ENCODE data around the gene AFAP1L1.

AFAP1L1 gene

DNA sequence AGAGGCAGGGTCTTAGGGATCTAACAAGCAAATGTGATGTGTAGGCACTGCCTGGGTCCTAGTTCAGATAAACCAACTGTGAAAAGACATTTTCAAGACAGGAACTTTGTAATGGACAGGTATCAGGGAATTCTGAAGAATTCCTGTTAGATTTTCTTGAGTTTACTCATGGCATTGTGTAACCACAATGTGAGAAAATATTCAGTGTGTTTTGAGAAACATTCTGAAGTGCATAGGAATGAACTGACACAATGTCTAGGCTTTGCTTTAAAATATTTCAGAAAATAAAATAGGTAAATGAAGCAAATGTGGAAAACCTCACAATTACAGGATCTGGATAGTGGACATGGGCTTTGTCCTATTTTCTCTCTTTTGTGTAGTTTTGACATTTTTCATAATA lies 15.2 kb upstream of the AFAP1L1 start:
- TF ChIP-seq, protein P1, sequence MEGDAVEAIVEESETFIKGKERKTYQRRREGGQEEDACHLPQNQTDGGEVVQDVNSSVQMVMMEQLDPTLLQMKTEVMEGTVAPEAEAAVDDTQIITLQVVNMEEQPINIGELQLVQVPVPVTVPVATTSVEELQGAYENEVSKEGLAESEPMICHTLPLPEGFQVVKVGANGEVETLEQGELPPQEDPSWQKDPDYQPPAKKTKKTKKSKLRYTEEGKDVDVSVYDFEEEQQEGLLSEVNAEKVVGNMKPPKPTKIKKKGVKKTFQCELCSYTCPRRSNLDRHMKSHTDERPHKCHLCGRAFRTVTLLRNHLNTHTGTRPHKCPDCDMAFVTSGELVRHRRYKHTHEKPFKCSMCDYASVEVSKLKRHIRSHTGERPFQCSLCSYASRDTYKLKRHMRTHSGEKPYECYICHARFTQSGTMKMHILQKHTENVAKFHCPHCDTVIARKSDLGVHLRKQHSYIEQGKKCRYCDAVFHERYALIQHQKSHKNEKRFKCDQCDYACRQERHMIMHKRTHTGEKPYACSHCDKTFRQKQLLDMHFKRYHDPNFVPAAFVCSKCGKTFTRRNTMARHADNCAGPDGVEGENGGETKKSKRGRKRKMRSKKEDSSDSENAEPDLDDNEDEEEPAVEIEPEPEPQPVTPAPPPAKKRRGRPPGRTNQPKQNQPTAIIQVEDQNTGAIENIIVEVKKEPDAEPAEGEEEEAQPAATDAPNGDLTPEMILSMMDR (IDR thresholded peaks at IDR 0.05; ENCODE audit: low read depth, low read length): no peak
- peaks cover 76% of the 10 kb centered on the region for H3K27me3 ChIP-seq (ENCODE audit: insufficient read depth, low read depth, severe bottlenecking)
- no peaks in the 10 kb centered on the region for H3K9me3 ChIP-seq (ENCODE audit: severe bottlenecking)
- H3K27ac ChIP-seq: no peak overlapping the region
- H3K36me3 ChIP-seq: no peaks in the 10 kb centered on the region
- no peak for DNase-seq
- no peak overlapping the region for H3K4me3 ChIP-seq (ENCODE audit: low read depth, low read length)

DNA sequence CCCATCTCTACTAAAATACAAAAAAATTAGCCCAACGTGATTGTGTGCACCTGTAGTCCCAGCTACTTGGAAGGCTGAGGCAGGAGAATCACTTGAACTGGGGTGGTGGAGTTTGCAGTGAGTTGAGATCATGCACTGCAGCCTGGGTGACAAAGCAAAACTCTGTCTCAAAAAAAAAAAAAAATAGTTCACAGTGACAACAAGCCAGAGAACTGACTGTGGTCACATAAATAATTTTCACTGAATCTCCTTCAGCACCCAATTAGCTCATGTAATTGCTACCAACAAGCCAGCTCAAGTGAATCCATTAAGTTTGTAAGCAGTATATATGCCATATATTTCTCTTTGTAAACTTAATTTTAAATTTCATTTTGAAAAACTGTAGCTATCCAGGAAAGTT lies 14.5 kb upstream of the AFAP1L1 start:
- TF ChIP-seq, protein P1 (IDR thresholded peaks at IDR 0.05; ENCODE audit: low read depth, low read length): no peak
- Histone ChIP-seq H3K36me3 (no peaks in the 10 kb centered on the region), H3K4me3 (ENCODE audit: low read depth, low read length) (no peak overlapping the region), H3K9me3 (ENCODE audit: severe bottlenecking) (no peaks in the 10 kb centered on the region), H3K27me3 (ENCODE audit: insufficient read depth, low read depth, severe bottlenecking) (peaks cover 76% of the 10 kb centered on the region), H3K27ac (no peak overlapping the region)
- no peak for DNase-seq

DNA sequence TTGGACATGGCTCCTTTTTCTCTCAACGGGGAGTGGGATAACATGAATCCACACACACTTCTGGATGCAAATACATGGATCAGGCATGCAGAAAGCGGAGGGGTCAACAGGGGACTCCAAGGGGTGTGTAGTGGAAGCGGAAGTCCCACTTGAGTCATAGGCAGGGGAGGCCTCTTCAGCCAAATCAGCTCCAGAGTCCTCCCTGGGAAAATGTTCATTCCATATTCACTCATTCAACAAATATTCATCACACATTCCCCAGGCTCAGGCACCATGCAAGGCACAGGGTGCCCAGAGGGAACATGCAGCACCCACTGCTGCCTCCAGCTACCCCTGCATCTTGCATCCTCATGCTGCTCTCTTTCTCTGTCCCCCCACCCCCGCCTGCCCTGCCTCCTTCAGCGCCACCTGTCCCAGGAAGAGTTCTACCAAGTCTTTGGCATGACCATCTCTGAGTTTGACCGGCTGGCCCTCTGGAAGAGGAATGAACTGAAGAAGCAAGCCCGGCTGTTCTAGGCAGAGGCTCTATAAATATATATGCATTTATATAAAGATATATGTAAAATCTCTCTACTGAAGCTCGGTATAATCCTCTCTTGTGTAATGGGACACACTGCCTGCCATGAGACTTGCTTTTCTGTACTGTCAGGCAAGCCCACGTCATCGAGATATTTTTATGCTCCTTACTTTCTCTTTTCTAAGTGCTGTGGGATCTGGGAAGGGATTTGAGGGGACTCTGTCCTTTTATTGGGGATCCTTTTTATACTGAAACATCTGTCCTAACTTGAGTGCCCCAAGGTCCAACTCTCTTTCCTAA lies 13.6 kb upstream of the AFAP1L1 start:
- Histone ChIP-seq H3K27ac (no peak overlapping the region), H3K36me3 (no peaks in the 10 kb centered on the region), H3K9me3 (ENCODE audit: severe bottlenecking) (no peaks in the 10 kb centered on the region), H3K27me3 (ENCODE audit: insufficient read depth, low read depth, severe bottlenecking) (peaks cover 74% of the 10 kb centered on the region), H3K4me3 (ENCODE audit: low read depth, low read length) (no peak overlapping the region)
- TF ChIP-seq, protein P1 (IDR thresholded peaks at IDR 0.05; ENCODE audit: low read depth, low read length): no peak
- no peak for DNase-seq

DNA sequence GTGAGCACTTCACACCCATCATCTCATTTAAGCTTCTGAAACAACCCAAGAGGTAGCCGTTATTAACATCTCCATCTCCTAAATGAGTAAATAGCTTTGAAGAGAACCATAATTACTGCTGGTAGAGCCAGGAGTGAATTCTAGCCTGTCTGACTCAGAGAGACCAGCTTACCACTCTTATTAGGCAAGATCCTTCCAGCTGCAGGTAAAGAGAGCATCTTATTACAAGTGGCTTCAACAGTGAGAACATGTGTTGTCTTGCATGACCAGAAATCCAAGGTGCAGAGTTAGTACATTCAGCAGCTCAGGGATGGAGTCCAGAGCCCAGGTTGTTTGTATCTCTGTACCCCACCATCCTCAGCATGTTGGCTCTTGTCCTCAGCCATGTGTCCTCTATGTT lies 10.9 kb upstream of the AFAP1L1 start:
- TF ChIP-seq, protein P1 (IDR thresholded peaks at IDR 0.05; ENCODE audit: low read depth, low read length): no peak
- no peaks in the 10 kb centered on the region for H3K9me3 ChIP-seq (ENCODE audit: severe bottlenecking)
- no peak overlapping the region for H3K27ac ChIP-seq
- DNase-seq: no peak
- no peak overlapping the region for H3K4me3 ChIP-seq (ENCODE audit: low read depth, low read length)
- H3K36me3 ChIP-seq: no peaks in the 10 kb centered on the region
- H3K27me3 ChIP-seq (ENCODE audit: insufficient read depth, low read depth, severe bottlenecking): peaks cover 74% of the 10 kb centered on the region

DNA sequence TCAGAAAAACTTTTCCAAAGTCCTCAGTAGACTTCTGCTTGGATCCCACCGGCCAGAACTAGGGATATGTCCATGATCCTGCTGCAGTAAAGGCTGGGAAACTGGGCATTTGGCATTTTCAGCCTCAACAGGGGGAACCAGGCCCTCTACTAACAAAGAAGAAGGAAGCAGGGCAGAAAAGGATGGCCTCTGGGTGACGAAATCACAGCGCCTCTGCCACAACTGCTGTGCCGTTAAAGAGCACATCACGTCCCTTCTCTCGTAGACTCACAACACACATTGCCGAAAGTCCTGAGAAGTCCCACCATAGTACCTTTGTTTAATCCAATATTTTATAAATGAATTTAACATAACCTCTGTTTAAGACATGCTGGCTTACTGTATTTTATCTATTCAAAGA lies 10.4 kb upstream of the AFAP1L1 start:
- no peak for DNase-seq
- Histone ChIP-seq H3K9me3 (ENCODE audit: severe bottlenecking) (no peaks in the 10 kb centered on the region), H3K27ac (no peak overlapping the region), H3K36me3 (no peaks in the 10 kb centered on the region), H3K27me3 (ENCODE audit: insufficient read depth, low read depth, severe bottlenecking) (peaks cover 74% of the 10 kb centered on the region), H3K4me3 (ENCODE audit: low read depth, low read length) (no peak overlapping the region)
- TF ChIP-seq, protein P1 (IDR thresholded peaks at IDR 0.05; ENCODE audit: low read depth, low read length): no peak

DNA sequence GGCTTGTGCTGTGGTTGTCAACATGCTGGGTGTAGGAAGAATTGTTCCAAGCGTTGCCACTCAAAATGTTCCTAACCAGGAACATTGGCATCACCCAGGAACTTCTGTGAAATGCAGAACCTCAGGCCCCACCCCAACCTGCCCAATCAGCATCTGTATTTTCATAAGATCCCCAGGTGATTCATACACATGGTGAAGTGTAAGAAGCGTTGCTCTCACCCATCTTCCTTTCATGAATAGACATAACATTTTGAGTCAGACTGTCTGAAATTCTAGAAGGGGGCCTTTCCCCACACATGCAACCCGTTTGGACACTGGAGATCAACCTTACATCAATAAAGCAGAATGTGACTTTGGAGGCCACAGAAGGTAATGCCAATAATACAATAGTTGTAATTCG lies 9.3 kb upstream of the AFAP1L1 start:
- TF ChIP-seq, protein P1 (IDR thresholded peaks at IDR 0.05; ENCODE audit: low read depth, low read length): no peak

More for the DNA sequence above, 9.3 kb upstream of the AFAP1L1 start:
- Histone ChIP-seq H3K36me3 (no peaks in the 10 kb centered on the region), H3K27me3 (ENCODE audit: insufficient read depth, low read depth, severe bottlenecking) (peaks cover 70% of the 10 kb centered on the region), H3K4me3 (ENCODE audit: low read depth, low read length) (no peak overlapping the region), H3K27ac (no peak overlapping the region), H3K9me3 (ENCODE audit: severe bottlenecking) (no peaks in the 10 kb centered on the region)
- no peak for DNase-seq
